ENCODE data around the gene FOCAD. TPM values are rescaled to one million over a fixed set of nuclear protein-coding genes. Genes with fewer than 3 reads are reported as not detected.

The FOCAD gene
- total and polyA plus RNA-seq, 10 of the 15 experiments (the other 5 are each of a cell fraction or from before 2014, with no cell fraction given), result 13.7 to 93.0 (median 41.8) TPM

- in situ Hi-C loops (cut with MboI) (no loop called here), intact Hi-C loops (cut with micrococcal nuclease; ENCODE audit: unreplicated experiment) (no loop called here)
- no peak overlapping the region for H3K27ac ChIP-seq (ENCODE audit: control insufficient read depth, insufficient read depth)
- no peak overlapping the region for H3K9ac ChIP-seq (ENCODE audit: control insufficient read depth, insufficient read depth, low read length)
- ChIA-PET CTCF (interaction anchor here (0.6 to 1.5 kb wide), 6 partner anchors 11 to 40 kb away, joined by 3 to 8 read pairs (median 4); no protein-coding TSS in a partner anchor), POLR2A (interaction anchor here (0.7 to 8.7 kb wide), 7 partner anchors 9 to 39 kb away, joined by 3 to 165 read pairs (median 3); partner anchors contain the start of gene FOCAD), RAD21 (ENCODE audit: unreplicated experiment) (interaction anchor here (0.7 to 2.0 kb wide), 8 partner anchors 13 to 697 kb away, joined by 3 to 20 read pairs (median 4); partner anchors contain the start of gene FOCAD), SMC1A (ENCODE audit: uncharacterized antibody, unreplicated experiment) (interaction anchor here (0.6 to 4.0 kb wide), 14 partner anchors 11 to 94 kb away, joined by 3 to 38 read pairs (median 4); partner anchors contain the start of gene FOCAD)
- H3K4me1 ChIP-seq (ENCODE audit: control insufficient read depth, insufficient read depth, low read length), result no peaks in the 10 kb centered on the region
- H2AFZ ChIP-seq (ENCODE audit: control insufficient read depth, low read depth, low read length), result no peak overlapping the region
- H3K4me3 ChIP-seq, result no peak overlapping the region
- H3K27me3 ChIP-seq (replicated peaks in 1 of 2; ENCODE audit: control insufficient read depth in 2 of 2, insufficient read depth in 2 of 2, low read length in 1 of 2), result no peaks in the 10 kb centered on the region
- no peaks in the 10 kb centered on the region for H3K36me3 ChIP-seq (ENCODE audit: control insufficient read depth in 2 of 2, insufficient read depth in 2 of 2, low read length in 1 of 2)
- FAIRE-seq (no peak), ATAC-seq (no peak), DNase-seq (ENCODE audit: low read depth, low spot score) (no peak)
- 68% methylated on average over 2 of the region's 3 CpGs for WGBS (ENCODE audit: insufficient coverage, insufficient replicate concordance, low lambda C conversion rate, missing lambda C conversion rate)
- H3K79me2 ChIP-seq (ENCODE audit: control insufficient read depth, insufficient read depth, low read length), result peaks cover 60% of the 10 kb centered on the region
- H3K9me3 ChIP-seq (replicated peaks; ENCODE audit: control insufficient read depth, insufficient read depth, low read length), result peaks cover 2% of the 10 kb centered on the region; the same call in 1 of the 3 replicates
- BruUV-seq (replicated peaks), result no TSS peak
- H3K4me2 ChIP-seq (ENCODE audit: control insufficient read depth, insufficient read depth), result no peak overlapping the region
- H4K20me1 ChIP-seq (ENCODE audit: control insufficient read depth, insufficient read depth), result no peaks in the 10 kb centered on the region
- TF ChIP-seq SMARCA5 (IDR thresholded peaks at IDR 0.05) (no peak), RB1 (IDR thresholded peaks at IDR 0.05; ENCODE audit: borderline replicate concordance) (no peak), EED (IDR thresholded peaks at IDR 0.05; ENCODE audit: low read depth) (no peak), ATF7 (IDR thresholded peaks at IDR 0.05; ENCODE audit: low read depth) (no peak), CUX1 (IDR thresholded peaks at IDR 0.05; ENCODE audit: insufficient replicate concordance, low read depth, low read length) (no peak), DPF2 (IDR thresholded peaks at IDR 0.05) (no peak), HCFC1 (IDR thresholded peaks at IDR 0.05; ENCODE audit: low read length) (no peak), MTA3 (IDR thresholded peaks at IDR 0.05; ENCODE audit: borderline replicate concordance, low read length) (no peak), MTA2 (IDR thresholded peaks at IDR 0.05; ENCODE audit: low read depth) (no peak), BHLHE40 (IDR thresholded peaks at IDR 0.05; ENCODE audit: borderline replicate concordance in 1 of 2, low read depth in 2 of 2, low read length in 1 of 2) (no peak)
- TF ChIP-seq, protein P1, sequence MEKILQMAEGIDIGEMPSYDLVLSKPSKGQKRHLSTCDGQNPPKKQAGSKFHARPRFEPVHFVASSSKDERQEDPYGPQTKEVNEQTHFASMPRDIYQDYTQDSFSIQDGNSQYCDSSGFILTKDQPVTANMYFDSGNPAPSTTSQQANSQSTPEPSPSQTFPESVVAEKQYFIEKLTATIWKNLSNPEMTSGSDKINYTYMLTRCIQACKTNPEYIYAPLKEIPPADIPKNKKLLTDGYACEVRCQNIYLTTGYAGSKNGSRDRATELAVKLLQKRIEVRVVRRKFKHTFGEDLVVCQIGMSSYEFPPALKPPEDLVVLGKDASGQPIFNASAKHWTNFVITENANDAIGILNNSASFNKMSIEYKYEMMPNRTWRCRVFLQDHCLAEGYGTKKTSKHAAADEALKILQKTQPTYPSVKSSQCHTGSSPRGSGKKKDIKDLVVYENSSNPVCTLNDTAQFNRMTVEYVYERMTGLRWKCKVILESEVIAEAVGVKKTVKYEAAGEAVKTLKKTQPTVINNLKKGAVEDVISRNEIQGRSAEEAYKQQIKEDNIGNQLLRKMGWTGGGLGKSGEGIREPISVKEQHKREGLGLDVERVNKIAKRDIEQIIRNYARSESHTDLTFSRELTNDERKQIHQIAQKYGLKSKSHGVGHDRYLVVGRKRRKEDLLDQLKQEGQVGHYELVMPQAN (conservative IDR thresholded peaks at IDR 0.05), result no peak
- TF ChIP-seq, protein P2, sequence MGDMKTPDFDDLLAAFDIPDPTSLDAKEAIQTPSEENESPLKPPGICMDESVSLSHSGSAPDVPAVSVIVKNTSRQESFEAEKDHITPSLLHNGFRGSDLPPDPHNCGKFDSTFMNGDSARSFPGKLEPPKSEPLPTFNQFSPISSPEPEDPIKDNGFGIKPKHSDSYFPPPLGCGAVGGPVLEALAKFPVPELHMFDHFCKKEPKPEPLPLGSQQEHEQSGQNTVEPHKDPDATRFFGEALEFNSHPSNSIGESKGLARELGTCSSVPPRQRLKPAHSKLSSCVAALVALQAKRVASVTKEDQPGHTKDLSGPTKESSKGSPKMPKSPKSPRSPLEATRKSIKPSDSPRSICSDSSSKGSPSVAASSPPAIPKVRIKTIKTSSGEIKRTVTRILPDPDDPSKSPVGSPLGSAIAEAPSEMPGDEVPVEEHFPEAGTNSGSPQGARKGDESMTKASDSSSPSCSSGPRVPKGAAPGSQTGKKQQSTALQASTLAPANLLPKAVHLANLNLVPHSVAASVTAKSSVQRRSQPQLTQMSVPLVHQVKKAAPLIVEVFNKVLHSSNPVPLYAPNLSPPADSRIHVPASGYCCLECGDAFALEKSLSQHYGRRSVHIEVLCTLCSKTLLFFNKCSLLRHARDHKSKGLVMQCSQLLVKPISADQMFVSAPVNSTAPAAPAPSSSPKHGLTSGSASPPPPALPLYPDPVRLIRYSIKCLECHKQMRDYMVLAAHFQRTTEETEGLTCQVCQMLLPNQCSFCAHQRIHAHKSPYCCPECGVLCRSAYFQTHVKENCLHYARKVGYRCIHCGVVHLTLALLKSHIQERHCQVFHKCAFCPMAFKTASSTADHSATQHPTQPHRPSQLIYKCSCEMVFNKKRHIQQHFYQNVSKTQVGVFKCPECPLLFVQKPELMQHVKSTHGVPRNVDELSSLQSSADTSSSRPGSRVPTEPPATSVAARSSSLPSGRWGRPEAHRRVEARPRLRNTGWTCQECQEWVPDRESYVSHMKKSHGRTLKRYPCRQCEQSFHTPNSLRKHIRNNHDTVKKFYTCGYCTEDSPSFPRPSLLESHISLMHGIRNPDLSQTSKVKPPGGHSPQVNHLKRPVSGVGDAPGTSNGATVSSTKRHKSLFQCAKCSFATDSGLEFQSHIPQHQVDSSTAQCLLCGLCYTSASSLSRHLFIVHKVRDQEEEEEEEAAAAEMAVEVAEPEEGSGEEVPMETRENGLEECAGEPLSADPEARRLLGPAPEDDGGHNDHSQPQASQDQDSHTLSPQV (IDR thresholded peaks at IDR 0.05), result no peak
Measured at GRCh38 chr9:20664501-20664900, 19.6 kb upstream of the FOCAD start.
